Measurements from ENCODE around the gene TRAF2.

TRAF2 gene

DNA sequence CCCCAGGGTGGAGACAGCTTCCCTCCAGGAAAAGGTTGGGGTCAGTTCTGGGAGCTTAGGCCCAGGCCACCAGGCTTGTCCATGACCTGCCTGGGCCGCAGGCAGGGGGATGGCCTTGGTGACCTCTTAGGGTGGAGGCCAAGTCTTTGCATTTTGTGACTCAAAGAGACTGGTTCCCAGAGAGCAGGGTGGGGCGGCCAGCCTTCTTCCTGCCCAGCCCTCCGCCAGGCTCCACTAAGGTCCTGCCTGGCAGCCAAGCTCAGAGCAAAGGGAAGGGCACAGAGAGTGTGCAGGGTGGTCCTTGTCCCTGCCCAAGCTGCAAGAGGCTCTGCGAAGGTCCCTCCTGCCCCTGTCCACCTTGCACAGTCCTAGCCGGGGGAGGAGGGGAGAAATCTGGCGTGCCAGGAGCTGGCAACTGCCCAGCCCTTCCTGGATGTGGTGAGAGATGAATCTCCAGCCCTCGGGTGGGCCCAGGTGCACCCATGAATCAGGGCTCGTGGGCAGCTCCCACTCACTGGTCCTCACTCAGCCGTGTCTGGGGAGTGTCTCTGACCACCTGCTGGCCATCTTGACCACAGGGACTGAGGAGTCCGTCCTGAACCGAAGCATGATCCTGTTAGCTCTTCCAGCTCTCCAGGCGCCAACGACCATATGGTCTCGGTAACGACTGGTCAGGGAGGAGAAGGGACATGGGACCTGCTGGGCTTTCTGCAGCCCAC, 88.7 kb downstream of the TRAF2 start:
- TF ChIP-seq CREB1 (IDR thresholded peaks at IDR 0.05; ENCODE audit: low read depth) (no peak), ZBTB7A (IDR thresholded peaks at IDR 0.05; ENCODE audit: low read depth) (no peak), EGR1 (IDR thresholded peaks at IDR 0.05) (no peak), FOXM1 (IDR thresholded peaks at IDR 0.05; ENCODE audit: borderline replicate concordance, low read depth) (no peak), TCF12 (IDR thresholded peaks at IDR 0.05; ENCODE audit: low read depth) (no peak), CEBPB (IDR thresholded peaks at IDR 0.05) (no peak), NFIC (IDR thresholded peaks at IDR 0.05) (no peak), EP300 (IDR thresholded peaks at IDR 0.05; ENCODE audit: borderline replicate concordance) (no peak), TEAD4 (IDR thresholded peaks at IDR 0.05) (no peak), YY1 (IDR thresholded peaks at IDR 0.05; ENCODE audit: low read depth) (no peak), TAF1 (IDR thresholded peaks at IDR 0.05; ENCODE audit: low read depth) (no peak), RAD21 (IDR thresholded peaks at IDR 0.05; ENCODE audit: low read depth) (no peak)
- TF ChIP-seq, protein P1, sequence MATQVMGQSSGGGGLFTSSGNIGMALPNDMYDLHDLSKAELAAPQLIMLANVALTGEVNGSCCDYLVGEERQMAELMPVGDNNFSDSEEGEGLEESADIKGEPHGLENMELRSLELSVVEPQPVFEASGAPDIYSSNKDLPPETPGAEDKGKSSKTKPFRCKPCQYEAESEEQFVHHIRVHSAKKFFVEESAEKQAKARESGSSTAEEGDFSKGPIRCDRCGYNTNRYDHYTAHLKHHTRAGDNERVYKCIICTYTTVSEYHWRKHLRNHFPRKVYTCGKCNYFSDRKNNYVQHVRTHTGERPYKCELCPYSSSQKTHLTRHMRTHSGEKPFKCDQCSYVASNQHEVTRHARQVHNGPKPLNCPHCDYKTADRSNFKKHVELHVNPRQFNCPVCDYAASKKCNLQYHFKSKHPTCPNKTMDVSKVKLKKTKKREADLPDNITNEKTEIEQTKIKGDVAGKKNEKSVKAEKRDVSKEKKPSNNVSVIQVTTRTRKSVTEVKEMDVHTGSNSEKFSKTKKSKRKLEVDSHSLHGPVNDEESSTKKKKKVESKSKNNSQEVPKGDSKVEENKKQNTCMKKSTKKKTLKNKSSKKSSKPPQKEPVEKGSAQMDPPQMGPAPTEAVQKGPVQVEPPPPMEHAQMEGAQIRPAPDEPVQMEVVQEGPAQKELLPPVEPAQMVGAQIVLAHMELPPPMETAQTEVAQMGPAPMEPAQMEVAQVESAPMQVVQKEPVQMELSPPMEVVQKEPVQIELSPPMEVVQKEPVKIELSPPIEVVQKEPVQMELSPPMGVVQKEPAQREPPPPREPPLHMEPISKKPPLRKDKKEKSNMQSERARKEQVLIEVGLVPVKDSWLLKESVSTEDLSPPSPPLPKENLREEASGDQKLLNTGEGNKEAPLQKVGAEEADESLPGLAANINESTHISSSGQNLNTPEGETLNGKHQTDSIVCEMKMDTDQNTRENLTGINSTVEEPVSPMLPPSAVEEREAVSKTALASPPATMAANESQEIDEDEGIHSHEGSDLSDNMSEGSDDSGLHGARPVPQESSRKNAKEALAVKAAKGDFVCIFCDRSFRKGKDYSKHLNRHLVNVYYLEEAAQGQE (IDR thresholded peaks at IDR 0.05; ENCODE audit: low read depth), result no peak
- TF ChIP-seq, protein P2, sequence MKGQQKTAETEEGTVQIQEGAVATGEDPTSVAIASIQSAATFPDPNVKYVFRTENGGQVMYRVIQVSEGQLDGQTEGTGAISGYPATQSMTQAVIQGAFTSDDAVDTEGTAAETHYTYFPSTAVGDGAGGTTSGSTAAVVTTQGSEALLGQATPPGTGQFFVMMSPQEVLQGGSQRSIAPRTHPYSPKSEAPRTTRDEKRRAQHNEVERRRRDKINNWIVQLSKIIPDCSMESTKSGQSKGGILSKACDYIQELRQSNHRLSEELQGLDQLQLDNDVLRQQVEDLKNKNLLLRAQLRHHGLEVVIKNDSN (IDR thresholded peaks at IDR 0.05), result no peak
- TF ChIP-seq, protein P3, sequence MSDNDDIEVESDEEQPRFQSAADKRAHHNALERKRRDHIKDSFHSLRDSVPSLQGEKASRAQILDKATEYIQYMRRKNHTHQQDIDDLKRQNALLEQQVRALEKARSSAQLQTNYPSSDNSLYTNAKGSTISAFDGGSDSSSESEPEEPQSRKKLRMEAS (IDR thresholded peaks at IDR 0.05), result no peak

DNA sequence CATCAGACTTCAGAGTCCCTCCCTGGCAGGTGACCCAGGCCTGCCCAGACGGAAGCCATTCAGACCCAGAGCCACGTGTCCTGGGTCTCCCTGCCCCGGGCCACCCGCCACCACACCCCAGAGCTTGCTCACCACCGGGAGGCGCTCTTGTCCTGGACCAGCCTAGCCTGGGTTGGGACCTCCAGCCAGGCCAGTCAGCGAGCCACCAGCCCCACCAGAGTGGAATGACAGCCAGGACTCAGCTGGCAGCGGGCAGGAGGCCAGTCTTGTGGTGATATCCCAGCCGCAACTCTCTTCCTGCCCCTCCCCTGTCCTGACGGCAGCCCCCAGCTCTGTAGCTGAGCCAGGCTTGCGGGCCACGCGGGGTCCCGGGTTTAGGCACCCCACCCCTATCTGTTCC, 89.3 kb downstream of the TRAF2 start:
- TF ChIP-seq RAD21 (IDR thresholded peaks at IDR 0.05; ENCODE audit: low read depth) (peak; percentile 24; the same call in 1 of the 2 replicates), EGR1 (IDR thresholded peaks at IDR 0.05) (no peak), FOXM1 (IDR thresholded peaks at IDR 0.05; ENCODE audit: borderline replicate concordance, low read depth) (no peak), EP300 (IDR thresholded peaks at IDR 0.05; ENCODE audit: borderline replicate concordance) (no peak), TAF1 (IDR thresholded peaks at IDR 0.05; ENCODE audit: low read depth) (no peak)

Measured in Ishikawa (cell line).